IMR-90 (cell line): ENCODE measurements around the gene MGST1.

Experiments
- CTCF ChIP-seq: conservative IDR thresholded peaks from 2 replicates; pipeline ENCODE4 v1.5.1; 2012; ENCODE audit warnings: mild to moderate bottlenecking, low read depth, low read length, improper control_type of control experiment
- MXI1 ChIP-seq: IDR thresholded peaks from 2 replicates; pipeline ENCODE4 v1.6.1; 2012; ENCODE audit warnings: low read depth, mild to moderate bottlenecking, low read length, moderate library complexity, borderline replicate concordance
- POLR2A ChIP-seq: IDR thresholded peaks from 2 replicates; pipeline ENCODE4 v1.6.1; 2012; ENCODE audit warnings: mild to moderate bottlenecking, low read depth, low read length
- RFX5 ChIP-seq: IDR thresholded peaks from 2 replicates; pipeline ENCODE4 v1.8.0; 2012; ENCODE audit warnings: low read depth, mild to moderate bottlenecking, low read length, moderate library complexity
- USF2 ChIP-seq: fragments of 150-350 bp; IDR thresholded peaks from 2 replicates; pipeline ENCODE4 v1.6.1; 2017; ENCODE audit warnings: mild to moderate bottlenecking, antibody characterized with exemption, low read length, low read depth

- TF ChIP-seq MXI1, result no peak
- TF ChIP-seq CTCF, result no peak
- TF ChIP-seq USF2, result no peak
- no peak for TF ChIP-seq RFX5
- no peak for TF ChIP-seq POLR2A
Measured at GRCh38 chr12:16345105-16345504, 2.3 kb upstream of the MGST1 start.
